Esophagus muscularis mucosa (tissue), 3 donors: ENCODE results near the gene USP32.

ENCODE experiments used
- POLR2A ChIP-seq: fragments of 450-650 bp; IDR thresholded peaks from one replicate; pipeline ENCODE4 v1.6.1; 2017; ENCODE audit warnings: antibody characterized with exemption, moderate library complexity, mild to moderate bottlenecking, low read depth
- TF ChIP-seq, protein P1 (sequence below), 3 experiments: fragments of 200-600 bp in 2 of 3; fragments of 450-650 bp in 1 of 3; sonication (generic) in 2 of 3; IDR thresholded peaks; one replicate each; pipeline ENCODE4 v1.5.1; 2017 to 2019; ENCODE audit warnings: antibody characterized with exemption in 3 of 3, mild to moderate bottlenecking in 2 of 3, moderate library complexity in 1 of 3

DNA sequence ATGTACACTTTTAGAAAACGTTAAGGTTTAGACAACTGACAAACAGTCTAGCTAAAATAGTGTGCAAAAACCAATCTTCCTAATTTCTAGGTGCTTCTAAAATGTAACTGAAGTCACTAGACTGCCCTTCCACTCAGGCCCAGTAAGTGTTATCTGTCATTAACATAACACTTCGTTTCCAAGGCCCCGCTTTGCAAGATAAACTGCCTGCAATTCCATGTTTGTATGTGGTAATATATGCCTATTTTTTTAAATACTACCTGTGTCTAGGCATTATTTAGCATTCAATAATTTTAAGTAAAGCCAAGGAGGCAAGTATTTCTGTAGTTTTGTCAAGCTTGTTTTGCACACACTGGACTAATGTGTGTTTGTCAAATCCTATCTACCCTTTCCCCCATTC lies 3.2 kb downstream of the USP32 start:
- TF ChIP-seq, protein P1, sequence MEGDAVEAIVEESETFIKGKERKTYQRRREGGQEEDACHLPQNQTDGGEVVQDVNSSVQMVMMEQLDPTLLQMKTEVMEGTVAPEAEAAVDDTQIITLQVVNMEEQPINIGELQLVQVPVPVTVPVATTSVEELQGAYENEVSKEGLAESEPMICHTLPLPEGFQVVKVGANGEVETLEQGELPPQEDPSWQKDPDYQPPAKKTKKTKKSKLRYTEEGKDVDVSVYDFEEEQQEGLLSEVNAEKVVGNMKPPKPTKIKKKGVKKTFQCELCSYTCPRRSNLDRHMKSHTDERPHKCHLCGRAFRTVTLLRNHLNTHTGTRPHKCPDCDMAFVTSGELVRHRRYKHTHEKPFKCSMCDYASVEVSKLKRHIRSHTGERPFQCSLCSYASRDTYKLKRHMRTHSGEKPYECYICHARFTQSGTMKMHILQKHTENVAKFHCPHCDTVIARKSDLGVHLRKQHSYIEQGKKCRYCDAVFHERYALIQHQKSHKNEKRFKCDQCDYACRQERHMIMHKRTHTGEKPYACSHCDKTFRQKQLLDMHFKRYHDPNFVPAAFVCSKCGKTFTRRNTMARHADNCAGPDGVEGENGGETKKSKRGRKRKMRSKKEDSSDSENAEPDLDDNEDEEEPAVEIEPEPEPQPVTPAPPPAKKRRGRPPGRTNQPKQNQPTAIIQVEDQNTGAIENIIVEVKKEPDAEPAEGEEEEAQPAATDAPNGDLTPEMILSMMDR (IDR thresholded peaks at IDR 0.05): no peak
- no peak for TF ChIP-seq POLR2A
